Activated CD4-positive, CD25-positive, alpha-beta regulatory T cell treated with anti-CD3 and anti-CD28 coated beads, Interleukin-2, amount 50 U/mL, for 72 hours (primary cell): ENCODE measurements around the gene TEX44.
A peak's percentile ranks its signal among the peaks of the same experiment; 100 is the strongest.
"Not testable (repeated sequence)": the region's sequence is repeated elsewhere in the genome, so short reads cannot be mapped to it uniquely, and the experiment has no call there.

Experiments
- DNase-seq: peaks from one replicate; pipeline ENCODE4 v3.0.0; 2021

Gene TEX44

DNA sequence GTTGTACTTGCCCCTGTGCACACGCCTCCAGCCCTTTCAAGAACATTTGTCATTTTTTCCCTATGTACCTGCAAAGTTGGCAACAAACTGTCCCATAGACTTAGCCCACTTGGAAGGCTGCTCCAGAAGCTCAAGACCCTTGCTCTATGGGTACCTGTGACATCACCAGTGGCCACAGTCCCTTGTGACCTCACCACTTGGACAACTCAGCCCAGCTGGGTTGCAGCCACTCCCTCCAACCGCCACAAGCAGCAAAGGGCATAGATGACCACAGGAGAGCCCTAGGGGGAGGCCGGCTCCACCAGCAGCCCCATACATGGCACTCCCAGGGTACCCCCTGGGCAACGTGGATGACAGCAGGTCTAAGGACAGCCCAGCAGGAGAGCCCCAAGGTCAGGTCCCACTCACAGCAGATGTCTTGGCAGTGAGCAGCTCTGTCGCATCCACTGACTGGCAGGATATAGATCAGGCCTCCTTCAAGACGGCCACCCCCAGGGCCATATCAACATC is at the start of gene TEX44:
TSS of gene TEX44 (plus strand) at position 229 of the 510 bp plus-strand sequence. CDS start at position 317, 88 bp downstream.
- DNase-seq: no peak

DNA sequence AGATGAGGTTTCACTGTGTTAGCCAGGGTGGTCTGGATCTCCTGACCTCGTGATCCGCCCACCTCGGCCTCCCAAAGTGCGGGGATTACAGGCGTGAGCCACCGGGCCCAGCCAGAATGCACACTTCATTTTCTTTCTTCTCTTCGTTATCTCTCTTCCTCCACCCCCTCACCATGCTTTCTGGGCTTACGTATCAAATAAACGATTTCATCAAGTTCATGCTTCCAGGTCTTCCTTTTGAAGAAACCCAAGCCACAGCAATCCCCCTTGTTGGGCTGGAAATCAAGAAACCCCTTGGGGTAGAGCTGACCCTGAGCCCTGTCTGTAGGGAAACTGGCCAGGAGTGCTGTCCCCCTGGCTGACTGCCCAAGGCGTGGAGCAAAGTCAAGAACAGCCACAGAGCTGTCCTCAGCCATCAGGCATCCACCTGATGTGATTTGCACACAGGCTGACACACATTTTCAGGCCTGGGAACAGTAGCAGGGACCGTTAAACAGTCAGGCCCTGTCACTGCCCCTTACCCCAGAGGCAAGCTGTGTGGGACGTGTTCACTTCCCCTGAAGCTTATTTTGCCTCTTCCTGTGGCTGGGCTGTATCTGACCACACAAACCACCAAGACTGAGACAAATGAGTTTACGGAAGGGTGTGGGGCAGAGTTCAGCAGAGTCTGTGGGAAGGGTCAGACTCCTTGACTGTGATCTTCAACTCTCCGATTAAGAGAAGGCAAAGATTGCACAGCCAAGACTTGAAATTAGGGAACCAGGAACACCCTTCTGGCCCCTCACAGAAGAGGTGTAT is 47.4 kb upstream of the TEX44 start:
- peak; percentile 63 for DNase-seq

DNA sequence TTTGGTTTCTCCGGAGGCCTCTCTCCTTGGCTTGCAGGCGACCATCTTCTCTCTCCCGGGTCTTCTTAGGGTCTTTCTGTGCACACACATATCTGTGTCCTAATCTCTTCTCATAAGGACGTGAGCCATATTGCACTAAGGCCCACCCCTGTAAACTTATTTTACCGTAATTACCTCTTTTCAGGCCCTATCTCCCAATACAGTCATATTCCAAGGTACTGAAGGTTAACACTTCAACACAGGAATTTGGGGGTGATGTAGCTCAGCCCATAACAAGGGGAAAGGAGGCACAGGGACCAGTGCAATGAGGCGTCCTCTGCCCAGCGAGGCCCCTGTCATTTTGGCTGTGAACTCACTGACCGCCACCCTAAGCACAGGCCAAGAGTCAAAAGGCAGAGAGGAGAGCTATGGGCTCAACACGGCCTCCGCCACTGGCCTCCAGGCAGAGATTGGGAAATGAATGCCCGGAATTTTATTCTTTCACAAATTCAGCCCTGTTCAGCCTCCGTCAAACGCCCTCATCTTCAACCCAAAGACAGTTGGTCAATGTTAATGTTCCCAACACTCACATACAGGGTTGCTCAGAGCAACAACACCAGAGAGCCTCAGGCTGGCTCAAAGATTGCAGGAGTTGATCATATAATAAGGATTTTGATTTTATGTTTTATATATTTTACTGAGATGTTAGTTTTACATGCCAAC is 46.5 kb upstream of the TEX44 start:
- DNase-seq: no peak

DNA sequence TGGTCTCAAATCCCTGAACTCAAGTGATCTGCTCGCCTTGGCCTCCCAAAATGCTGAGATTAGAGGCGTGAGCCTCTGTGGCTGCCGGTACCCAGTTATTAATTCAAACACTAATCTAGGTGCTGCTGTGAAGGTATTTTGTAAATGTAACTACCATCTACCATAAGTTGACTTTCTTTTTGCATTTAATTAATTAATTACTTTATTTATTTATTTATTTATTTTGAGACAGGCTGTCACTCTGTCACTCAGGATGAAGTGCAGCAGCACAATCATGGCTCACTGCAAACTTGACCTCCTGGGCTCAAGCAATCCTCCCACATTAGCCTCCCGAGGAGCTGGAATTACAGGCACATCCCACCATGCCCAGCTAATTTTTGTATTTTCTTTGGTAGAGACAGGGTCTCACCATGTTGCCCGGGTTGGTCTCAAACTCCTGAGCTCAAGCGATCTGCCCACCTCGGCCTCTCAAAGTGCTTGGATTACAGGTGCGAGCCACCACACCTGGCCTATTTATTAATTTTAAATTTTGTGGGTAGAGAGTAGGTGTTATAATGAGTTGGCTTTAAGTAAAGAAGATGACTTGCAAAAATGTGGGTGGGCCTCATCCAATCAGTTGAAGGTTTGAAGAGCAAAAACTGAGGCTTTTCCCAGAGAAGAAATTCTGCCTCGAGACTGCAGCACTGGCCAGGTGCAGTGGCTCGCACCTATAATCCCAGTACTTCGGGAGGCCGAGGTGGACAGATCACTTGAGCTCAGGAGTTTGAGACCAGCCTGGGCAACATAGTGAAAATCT is 45.2 kb upstream of the TEX44 start:
- no peak for DNase-seq

DNA sequence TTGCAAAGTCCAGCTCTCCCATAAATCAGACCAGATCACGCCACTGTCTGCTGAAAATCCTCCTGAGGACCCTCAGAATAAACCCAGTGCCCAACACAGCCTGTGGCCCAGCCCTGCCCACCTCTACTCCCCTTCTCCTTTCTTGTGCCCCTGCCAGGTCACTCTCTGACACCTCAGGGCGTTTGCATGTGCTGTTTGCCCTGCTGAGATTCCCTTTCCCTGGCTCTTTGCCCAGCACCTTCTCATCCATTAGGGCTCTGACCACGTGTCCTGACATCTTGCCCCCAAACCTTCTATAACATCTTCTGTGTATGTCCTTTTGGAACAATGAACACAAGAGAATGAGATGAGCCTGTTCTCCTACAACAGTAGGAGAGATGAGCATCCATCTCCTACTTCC is 43.9 kb upstream of the TEX44 start:
- no peak for DNase-seq

DNA sequence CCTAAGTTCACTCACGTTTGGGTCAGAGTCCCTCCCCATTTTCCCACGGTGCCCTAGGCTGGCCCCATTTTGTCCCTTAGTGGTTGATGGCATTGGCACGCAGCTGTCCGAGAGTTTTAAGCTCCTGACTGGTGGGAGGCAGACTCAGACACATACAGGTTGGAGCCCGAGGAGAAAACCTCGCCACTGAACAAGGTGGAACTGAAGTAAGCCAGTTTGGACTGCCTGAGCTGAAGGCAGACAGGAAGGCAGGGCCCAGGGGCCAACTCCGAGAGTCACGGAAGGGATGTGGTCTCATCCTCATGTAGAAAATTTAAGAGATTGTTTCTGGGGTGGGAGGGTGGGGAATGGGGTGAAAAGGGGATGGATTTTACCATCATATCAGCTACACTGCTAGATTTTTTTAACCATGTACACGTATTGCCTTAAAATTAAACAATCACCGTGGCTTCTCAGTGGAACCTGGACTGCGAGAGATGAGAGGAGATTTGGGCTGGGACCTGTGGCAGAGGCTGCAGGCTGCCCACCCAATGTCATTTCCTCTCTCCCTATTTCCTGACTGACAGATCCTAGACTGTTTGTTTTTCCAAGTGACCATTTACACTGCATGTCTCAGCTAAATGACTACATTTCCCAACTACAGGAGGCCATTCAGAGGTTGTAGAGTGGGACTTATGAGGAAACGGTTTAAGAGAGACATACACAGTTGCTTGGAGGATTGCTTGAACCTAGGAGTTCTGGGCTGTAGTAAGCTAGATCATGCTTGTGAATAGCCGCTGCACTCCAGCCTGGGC is 43.0 kb upstream of the TEX44 start:
- no peak for DNase-seq

DNA sequence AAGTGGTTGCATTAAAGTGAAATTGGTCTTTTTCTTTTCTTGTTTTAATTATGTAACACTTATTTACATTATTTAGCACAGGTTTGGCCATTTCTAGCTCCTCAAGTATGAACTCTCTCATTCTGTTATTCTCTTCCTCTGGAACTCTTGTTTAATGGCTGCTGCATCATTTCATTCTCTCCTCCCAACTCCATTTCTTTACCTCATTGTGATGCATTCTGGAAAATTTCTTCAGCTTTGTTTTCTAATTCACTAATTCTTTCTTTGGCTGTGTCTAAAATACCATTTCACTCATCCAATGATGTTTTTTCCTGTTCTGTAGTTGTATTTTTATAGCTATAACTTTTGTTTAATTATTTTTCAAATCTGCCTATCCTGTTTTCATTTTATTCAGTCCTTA is 39.9 kb upstream of the TEX44 start:
- DNase-seq: no peak

DNA sequence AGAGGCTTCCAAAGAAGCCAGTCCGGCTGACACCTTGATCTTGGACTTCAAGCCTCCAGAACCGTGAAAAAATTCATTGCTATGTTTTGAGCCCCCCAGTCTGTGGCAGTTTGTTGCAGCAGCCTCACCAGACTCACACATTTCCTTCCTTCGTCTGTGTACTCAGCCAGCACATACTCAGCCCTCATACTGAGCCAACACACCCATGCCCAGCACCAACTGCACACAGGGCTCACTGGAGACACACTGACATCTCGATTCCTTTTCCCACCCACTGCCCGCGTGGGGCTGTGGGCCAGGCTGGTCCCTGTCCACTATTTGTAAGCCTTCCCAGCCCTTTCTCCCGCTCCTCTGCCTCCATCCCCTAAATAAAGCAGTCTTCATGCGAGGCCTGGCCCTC is 38.3 kb upstream of the TEX44 start:
- DNase-seq: no peak

DNA sequence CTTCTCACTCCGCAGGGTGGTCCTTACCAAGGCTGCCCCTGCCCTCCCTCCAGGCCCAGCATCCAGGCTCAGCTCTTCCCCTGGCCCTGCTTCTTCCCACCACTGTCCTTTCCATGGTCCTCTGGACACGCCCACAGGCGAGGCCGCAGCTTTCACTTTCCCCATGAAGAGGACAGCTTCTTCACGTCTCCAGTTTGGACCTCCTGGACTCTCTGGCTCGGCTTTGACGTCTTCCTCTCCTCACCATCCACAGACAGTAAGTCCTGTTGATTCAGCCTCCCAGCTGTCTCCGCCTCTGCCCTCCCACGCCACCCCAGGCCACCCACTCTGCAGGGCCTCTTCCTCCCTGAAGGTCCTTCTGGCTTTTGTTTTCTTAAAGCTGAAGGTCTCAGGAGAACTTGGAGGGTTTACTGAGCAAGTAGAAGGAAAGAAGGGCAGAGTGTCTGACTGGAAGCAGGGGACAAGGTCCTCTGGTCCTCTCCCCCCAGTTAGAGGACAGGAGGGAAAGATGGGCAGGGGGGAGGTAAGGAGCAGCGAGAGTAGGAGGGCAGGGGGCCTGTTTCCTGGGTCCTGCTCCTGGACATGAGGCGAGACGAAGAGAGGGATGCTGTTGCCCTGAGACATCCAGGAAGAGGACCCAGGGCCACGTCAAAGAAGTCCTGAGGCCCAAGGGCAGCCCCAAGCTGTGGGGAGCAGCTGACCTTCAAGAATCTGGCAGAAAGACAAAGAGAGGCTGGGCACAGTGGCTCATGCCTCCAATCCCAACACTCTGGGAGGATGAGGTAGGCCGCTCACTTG is 37.7 kb upstream of the TEX44 start:
- DNase-seq: no peak

DNA sequence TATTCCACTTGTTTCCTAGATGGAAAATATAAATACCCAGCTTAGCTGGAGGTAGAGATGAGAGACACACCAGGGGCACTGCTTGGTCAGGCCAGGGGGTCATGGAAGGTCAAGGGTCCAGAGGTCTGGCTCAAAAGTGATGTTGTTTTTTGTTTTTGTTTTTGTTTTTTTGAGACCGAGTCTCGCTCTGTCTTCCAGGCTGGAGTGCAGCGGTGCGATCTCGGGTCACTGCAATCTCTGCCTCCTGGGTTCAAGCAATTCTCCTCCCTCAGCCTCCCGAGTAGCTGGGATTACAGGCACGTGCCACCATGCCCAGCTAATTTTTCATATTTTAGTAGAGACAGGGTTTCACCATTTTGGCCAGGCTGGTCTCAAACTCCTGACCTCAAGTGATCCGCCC is 36.2 kb upstream of the TEX44 start:
- DNase-seq: not testable (repeated sequence)

DNA sequence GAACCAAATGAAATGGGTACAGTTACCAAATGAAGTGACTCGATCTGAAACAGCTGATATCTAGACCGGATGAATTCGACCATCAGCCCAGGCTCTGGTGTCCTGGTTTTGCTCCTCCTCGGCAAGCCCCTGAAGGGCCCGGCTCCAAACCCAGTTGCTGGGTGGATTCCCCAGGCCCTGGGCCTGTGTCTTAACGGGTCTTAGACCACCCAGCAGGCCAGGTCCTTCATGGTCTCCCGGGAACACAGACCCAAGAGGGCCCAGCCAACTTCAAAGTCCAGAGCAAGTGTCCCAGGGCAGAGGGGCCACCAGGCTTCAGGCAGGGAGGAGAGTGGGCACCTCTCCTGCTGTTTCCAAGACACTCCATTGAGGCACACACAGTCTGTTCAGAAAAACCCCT is 35.7 kb upstream of the TEX44 start:
- no peak for DNase-seq

DNA sequence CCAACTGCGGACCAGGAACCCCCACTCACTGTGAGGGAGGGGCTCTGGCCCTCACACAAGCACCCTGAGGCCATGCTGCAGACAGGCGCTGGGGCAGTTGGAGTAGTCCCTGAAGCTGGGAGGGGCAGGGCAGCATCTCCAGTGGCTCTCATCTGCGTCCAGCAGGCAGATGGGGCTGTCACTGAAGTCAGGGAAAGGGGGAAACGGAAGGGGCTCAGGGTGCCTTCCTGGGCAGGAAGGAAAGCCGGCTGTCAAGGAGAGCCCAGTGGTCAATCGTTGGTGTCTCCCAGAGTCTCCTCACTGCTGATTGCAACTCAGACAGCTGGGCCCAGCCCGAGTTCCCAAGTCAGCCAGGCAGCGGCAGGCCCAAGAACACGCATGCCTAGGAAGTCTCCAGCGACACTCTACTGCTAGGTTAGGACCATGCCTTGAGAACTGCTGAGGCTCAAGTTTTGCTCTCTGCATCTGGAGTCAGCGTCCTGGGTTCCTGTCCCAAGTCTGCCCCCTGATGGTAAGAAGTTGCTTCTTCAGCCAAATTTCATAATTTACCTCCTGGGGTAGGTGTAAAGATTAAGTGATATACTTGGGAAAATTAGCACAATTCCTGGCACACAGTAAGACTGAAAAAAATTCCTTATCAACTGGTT is 35.0 kb upstream of the TEX44 start:
- DNase-seq: peak; percentile 37

DNA sequence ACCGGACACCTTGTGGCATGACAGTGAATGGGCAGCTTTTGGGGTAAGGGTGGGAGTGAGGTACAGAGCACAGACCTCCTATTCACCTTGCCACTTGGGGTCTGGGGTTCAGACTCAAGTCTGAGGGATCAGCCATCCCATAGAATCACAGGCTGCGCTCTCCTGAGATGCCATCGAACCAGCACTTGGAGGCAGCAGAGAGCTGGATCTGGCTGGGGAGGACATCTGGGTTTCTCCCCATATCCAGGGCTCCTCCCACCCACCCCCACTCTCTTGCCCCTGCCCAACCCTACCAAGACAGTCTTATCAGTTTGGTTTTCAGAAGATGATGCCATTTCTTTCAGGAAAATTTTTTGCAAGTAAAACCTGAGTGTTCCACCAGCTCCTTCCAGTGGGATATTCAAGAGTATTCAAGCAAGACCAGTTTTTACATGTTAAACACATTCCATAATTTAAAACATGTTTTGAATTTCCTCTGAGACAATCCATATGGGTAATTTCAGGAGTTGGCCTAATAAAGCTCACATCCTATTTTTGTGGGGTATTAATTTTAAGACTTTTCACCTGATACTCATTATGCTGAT is 29.2 kb upstream of the TEX44 start:
- DNase-seq: no peak

DNA sequence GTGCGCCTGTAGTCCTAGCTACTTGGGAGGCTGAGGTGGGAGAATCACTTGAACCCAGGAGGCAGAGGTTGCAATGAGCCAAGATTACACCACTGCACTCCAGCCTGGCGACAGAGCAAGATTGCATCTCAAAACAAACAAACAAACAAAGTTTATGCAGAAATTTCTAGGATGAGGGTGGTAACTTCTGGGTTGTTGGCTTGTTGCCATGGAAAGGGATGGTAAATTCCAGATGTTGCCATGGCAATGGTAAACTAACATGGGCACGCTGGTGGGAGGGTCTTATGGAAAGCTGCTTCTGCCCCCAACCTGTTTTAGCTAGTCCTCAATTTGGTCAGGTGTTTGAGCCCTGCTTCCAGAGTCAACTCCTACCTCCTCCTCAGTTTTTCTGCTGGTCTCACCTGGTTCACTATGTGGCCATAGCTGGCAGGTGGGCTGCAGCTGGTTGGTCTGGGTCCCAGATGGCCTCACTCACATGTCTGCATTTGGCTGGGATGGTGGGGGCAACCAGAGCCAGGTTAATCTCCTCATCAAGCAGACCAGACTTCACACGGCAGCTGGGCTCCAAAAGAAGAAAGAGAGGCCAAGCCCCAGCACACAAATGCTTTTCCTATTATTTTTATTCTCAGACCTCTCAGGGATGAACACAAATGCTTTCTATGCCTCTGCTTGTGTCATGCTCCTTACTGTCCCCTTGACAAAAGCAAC is 26.6 kb upstream of the TEX44 start:
- DNase-seq: no peak

DNA sequence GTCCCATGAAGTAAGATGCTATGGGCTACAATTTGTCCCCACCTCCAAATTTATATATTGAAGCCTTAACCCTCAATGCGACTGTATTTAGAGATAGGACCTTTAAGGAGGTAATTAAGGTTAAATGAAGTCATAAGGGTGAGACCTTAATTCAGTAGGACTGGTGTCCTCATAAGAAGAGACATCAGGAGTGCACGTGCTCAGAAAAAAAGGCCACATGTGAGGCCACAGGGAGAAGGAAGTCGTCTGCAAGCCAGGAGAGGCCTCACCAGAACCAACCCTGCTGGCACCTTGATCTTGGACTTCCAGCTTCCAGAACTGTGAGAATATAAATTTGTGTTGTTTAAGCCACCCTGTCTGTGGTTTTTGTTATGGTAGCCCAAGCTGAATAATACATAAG is 25.5 kb upstream of the TEX44 start:
- no peak for DNase-seq

DNA sequence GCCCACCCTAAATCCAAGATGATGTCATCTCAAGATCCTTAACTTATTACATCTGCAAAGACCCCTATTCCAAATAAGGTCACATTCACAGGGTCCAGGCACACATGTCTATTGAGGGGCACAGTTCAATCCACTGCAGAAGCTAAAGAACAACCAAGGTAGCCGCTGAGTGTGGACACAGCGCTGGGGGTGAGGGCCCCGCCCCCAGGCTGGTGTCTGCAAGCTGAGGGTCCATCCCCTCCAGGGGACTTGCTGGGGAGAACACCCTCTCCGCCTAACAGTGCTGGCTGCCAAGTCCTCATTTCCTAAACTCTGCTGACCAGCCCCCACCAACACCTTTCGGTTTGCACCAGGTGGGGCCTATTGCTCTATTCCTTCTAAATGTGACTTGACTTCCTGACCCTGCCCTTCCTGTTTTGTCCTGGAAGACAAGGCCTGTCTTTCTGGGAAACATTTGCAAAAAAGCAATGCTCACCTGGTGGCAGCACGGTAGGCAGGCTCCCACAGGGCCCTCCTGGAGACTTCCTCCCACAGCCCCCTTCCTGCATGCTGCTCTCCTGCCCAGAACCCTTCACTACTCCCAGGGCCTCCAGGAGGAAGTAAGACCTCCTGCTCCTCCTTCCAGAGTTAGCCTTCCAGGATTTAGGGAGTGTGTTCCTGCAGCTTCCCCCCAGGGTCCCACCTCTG is 24.4 kb upstream of the TEX44 start:
- no peak for DNase-seq

DNA sequence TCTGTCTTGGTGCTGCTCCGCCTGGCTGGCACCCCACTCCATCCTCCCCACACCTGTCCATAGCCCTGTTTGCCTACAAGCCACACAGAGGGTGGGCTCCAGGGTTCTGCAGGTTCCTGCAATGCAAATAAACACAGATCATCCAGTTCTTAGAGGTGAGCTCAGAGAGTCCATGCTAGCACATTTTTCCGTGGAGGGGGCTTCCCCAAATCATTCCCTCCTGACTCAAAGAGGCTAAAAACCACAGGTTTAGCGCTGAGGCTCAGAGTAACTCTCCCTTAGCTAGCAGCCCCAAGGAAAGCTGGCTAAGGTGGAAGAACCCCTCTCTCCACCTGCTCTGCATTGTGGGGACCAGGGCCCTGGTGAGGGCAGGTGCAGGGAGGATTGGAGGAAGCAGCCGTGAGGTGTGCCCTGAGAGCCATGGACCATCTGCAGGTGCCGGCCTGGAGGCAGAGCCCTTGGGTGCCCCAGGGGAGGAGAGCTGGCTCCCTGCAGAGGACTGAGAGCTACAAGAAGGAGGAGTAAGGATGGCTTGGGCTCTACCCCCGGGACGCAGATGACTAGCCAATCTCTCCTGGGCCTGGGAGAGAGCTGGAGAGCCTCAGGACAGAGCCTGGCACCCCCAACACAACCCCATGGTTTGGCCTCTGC is 23.8 kb upstream of the TEX44 start:
- no peak for DNase-seq

DNA sequence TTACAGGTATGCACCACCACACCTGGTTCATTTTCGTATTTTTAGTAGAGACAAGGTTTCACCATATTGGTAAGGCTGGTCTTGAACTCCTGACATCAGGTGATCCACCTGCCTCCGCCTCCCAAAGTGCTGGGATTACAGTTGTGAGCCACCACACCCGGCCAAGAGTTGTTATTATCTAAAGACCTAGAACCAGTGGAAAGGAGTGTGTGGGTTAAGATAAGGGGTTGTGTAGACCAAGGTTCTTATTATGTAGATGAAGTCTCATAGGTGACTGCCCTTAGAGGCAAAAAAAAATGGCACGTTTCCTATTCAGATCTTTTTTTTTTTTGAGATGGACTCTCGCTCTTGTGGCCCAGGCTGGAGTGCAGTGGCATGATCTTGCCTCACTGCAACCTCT is 21.7 kb upstream of the TEX44 start:
- not testable (repeated sequence) for DNase-seq

DNA sequence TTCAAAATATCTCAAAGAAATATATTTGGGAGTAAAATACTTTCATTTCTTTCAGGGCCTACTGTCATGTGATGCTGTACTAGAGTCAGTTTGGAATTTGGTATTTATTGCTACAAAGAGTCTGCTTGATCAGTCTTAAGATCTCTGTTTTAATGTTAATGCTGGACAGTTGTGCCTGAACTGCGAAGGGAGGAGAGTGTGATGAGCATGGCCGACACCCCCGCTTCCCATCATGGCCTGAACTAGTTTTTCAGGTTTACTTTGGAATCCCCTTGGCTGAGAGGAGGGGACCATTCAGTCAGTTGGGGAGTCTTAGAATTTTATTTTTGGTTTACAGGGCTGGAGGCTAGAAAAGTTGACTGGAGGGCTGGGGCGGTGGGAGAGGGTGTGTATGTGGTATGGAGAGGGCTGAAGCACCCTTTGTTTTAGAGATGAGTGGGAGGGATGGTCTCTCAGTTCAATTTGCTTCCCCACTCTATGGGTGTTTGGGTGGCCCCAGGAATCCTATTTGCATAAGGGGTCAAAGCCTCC is 20.9 kb upstream of the TEX44 start:
- no peak for DNase-seq
